Activated CD8-positive, alpha-beta memory T cell treated with anti-CD3 and anti-CD28 coated beads for 4 hours (primary cell): Measurements from ENCODE around the gene ZNF750.

ENCODE experiments used
- DNase-seq, 2 donors: peaks; one replicate each; pipeline ENCODE4 v3.0.0-alpha.2; 2020; ENCODE audit warnings: low read depth in 2 of 2

Gene ZNF750

GRCh38 chr17:82839617-82840292 lies at the start of gene ZNF750:
Gene ZNF750 (minus strand): TSS chr17:82840022. CDS start chr17:82832454, 7,568 bp downstream.
- no peak for DNase-seq

- DNase-seq = no peak
Measured at GRCh38 chr17:82888583-82889495, 49.0 kb upstream of the ZNF750 start.

DNA sequence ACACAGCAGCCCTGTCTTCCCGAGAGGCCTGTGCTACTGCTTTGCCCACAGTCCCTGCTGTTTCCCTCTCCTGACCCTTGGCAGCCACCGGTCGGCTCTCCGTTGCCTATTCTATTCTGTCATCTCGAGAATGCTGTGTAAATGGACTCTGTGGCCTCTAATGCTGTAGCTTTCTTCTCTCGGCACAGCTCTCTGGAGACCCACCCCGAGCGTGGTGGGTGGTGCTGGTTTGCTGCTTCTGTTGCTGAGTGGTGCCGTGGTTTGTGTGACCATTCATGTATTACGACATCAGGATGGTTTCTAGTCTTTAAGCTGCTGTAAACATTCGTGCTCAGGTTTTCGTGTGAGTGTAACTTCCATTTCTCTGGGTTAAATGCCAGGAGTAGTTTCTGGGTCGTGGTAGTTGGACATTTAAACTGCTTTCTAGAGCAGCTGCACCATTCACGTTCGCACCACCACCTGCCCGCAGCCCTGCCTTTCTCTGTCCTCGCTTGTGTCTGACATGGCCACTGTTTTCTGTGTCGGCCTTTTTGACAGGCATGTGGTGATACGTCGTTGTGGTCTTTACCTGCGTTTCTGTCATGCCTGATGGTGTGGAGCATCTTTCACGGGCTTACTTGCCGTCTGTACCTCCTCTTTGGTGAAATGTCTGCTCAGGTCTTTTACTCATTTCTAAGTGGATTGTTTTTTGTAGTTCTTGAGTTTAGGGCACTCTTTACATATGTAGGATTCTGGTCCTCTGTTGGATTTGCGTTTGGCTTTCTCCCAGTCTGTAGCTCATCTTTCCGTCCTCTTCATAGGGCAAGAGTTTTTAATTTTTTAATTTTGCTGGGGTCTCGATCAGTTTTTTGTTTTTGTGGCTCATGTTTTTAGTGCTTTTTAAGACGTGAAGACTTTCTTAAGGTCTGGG lies 47.7 kb upstream of the ZNF750 start:
- DNase-seq = no peak

DNA sequence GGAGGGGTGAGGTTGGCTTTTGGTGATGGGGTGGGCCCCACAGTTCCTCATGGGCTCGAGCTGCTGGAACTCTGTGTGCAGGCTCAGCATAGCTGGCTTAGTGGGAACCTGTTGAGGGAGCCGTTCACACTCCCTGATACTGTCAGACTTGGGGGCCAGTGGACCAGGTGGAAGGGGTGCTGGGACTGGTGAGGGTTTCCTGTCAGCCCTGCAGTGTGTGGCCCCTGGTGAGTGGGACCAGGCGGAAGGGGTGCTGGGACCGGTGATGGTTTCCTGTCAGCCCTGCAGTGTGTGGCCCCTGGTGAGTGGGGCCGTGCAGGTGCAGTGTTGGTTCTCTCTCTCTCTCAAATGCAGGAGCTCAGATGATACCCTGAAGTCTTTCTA lies 45.1 kb upstream of the ZNF750 start:
- DNase-seq = no peak

DNA sequence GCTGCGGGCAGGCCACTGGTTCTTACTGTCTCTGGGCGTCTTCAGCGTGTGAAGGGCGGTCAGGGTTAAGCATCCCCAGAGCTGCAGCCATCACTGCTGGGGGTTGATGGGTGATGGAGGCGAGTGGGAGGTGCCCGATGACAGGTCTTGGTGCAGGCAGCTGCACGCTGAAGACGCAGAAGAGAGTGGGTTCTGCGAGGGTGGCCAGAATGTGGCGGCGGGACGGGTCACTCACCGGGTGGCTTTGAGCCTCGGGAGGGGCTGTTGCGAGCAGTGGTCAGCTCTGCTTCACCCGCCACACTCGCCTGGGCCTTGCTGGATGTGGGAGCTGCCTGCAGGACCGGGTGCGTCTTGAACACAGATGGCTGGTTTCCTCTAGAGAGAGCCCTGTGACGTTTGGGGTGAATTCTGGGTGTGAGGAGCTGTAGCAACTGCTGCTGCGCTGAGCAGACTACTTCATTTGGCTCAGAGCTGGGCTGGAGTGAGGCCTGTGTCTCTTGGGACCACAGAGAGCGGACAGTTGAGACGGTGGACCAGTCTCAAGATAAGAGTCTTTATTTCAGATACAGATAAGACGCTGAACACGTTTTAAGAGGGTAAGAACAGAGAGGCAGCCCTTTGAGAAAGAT lies 44.6 kb upstream of the ZNF750 start:
- no peak for DNase-seq

DNA sequence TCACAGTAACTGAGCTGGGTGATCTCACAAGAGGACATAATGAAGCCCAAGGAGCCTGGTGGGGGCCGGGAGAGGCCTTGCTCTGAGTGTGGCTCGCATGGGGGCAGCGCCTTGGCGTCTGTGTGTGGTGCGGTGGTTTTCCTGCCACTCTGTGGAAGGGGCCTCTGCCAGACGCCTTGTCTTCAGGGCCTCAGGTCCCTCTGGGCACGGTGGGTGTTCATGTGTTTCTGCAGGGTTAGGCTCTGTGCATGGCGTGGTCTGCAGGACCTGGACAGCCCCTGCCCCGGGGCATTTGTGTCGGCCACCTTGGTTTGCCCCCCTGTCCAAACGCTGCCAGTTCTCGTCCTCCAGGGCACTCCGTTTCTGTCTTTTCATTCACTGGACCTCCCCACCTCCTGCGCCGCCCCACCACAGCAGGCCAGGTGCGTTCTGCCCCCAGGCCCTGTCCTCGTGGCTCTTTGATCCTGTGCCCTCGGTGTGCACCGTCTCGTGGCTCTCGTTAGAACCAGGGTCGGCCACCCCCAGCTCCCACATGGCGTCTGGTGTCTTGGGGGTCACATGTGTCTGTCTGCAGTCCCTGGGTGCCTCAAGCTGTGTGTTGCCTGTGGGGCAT lies 43.7 kb upstream of the ZNF750 start:
- no peak for DNase-seq

- DNase-seq = peak; percentile 47 to 52
Measured at GRCh38 chr17:82882715-82883418, 43.0 kb upstream of the ZNF750 start.

DNA sequence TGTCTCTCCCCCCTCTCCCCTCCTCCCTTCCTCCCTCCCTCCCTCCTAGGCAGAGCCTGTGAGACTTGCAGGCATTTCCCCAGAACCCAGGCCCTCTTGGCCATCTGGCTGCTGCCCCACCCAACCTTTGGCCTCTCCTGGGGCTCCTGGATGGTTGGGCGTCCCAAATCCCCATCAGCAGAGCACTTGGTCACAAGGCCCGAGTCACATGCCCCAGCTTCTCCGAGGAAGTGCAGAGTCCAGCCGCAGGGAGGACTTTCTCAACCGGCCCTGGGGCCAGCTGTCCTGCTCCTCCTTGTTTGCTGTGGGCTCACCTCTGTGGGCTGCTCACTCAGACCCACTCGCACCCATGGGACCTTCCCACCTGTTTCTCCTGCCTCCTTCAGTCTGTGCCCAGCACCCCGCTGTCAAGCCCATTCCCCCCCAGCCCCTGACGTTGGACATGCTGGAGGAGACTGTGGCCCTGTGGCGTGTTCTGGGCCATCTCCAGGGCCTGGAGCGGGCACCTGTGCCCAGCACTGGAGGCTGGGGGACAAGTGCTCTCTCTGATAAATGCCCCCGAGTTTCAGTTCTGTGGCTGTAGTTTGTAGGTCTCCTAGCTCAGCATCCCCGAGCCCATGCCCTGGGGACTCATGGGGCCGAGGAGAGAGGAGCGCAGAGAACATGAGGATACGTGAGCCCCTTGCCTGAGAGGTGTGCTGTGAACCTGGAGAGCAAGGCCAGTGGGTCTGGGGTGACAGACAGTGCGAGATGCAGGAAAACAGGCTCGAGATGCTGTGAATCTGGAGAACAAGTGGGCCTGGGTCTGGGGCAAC lies 42.3 kb upstream of the ZNF750 start:
- no peak for DNase-seq

GRCh38 chr17:82881324-82881823 lies 41.6 kb upstream of the ZNF750 start:
- DNase-seq = no peak

DNA sequence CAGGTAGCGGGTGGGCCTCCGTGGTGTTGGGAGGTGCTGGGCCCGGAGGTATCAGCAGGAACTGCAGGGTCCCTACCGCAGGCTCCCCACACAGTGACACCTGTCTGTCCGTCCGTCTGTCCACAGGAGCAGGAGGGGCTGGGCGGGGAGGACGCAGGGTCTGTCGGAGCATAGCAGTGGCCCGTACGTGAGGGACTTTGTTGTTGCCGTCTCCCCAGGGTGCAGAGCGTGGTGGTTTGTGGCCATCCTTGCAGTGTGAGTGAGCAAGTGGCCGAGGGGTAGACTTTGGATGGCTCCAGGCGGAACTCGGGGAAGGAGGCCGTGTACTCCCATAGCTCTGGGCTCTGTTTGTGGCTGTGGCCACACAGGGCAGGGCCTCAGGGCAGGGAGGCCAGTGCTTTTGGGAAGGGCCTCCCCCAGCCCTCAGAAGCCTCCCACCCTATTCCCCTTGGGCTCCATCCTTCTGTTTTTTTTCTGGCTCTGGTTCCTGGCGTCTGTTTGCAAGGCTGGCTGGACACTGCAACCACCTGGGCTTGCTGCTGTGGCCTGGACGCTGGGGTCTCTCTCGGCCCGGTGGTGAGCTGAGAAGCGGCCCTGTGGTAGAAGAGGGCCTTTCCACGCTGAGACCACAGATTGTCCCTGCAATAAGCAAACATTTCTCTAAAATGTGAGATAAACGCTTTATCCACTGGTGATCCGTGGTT lies 41.0 kb upstream of the ZNF750 start:
- no peak for DNase-seq

- DNase-seq = no peak
Measured at GRCh38 chr17:82879241-82879640, 39.4 kb upstream of the ZNF750 start.

- DNase-seq = no peak
Measured at GRCh38 chr17:82878527-82878926, 38.7 kb upstream of the ZNF750 start.

DNA sequence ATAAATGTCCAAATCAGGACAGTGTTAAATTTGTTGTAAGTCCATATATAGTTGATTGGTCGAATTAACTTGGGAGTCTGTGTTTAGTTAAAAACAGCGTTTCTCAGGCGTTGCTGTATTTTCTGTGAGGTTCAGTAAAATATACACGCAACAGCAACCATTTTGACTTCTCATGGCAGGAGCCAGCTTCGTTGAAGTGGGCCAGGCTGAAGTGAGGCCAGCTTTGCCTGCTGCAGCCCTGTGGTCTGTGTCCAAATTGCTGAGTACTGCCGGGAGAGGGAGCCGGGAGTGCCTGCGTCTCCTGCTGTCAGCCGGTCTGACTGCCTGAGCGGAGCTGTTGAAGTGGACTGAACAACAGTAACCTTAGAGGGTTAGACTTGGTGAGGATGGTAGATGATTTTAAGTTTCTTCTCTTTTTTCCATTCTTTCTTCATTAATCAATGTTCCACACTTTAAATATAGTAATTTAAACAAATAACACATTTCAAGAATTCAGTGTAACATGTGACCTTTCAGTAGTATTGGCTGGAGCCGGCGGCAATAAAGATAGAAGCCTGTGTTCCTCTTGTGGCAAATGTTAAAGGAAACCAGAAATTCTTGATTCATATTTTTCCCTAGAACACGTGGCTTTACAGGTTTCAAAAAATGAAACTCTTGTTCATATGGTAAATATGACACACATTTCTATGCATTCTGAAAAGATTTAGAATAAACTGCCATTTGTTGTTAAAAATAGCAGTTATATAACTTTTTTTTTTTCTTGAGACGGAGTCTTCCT lies 37.0 kb upstream of the ZNF750 start:
- DNase-seq = no peak

DNA sequence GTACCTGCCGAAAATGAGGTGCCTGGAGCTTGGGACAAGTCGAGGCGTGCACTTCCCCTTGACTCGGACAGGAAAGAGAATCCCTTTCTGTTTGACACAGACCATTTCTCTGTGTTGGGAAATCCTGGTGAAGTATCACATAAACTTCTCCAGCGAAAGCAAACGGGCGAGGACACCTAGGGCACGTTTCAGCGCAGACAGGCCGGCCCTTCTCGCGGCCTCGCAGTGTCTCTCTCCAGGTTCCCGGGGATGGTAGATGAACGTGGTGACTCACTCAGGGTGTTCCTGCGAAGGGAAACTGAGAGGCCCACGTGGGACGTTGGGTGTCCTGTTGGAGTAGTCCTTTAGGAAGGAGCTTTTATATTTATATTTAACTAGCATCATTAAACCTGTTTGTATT lies 36.3 kb upstream of the ZNF750 start:
- no peak for DNase-seq

- DNase-seq = no peak
Measured at GRCh38 chr17:82875407-82875856, 35.6 kb upstream of the ZNF750 start.

GRCh38 chr17:82874011-82874835 lies 34.4 kb upstream of the ZNF750 start:
- DNase-seq = no peak

DNA sequence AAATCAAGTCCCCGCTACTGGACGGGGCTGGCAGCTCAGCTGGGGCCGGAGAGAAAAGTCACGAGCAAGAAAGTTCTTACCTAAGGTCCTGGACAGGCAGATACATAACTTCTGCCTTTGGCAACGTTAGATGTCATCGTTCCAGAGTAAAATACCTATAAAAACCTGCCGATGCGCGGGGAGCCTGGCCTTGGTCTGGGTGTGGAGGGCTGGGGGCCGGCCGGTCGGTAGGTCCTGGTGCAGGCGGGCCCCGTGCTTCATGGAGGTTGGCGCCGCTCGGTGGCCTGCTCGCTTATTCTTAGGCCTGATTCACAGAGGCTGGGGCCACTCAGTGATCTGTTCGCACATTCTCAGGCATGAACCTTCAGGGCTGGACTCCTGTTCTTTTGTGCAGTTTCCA lies 33.7 kb upstream of the ZNF750 start:
- DNase-seq = no peak
